Stimulated activated CD4-positive, alpha-beta T cell treated with anti-CD3 and anti-CD28 coated beads, Interleukin-15, amount 100 ng/mL, for 48 hours (primary cell): Measurements from ENCODE around the gene GPR84.

ENCODE experiments used
- DNase-seq, 2 donors: peaks; one replicate each; pipeline ENCODE4 v3.0.0-alpha.2; 2020; ENCODE audit warnings: low read depth in 2 of 2

GPR84 gene

DNA sequence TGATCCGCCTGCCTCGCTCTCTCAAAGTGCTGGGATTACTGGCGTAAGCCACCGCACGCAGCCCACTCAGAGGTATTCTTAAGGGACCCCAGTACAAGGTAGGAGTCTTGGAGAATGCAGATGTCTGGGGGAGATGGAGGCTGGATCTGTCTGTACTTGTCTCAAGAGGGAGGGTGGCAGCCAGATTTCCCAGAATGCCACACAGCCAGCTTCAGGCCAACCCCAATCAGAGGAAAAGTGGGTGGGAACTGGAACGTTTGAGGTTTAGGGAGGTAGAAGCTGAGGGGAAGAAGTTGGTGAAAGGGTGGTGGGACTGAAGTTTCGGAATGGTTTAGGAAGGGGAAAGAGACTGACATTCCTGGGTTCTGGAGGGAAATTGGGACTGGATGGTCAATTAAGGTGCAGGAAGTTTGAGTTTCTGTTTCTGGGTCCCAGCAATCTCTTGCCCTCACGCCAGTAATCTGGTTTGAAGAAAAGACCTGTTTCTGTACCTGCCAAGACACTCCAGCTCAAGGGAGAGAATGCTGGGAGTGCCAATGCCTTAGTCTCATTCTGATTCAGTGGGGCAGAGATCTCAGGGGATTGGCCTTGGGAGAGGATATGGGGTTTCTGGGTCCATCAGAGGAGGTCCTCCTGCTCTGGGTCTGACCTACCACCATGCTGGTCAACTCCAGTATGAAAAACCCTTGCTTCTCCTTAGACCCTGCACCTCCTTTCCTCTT, 28.4 kb upstream of the GPR84 start:
- no peak for DNase-seq

DNA sequence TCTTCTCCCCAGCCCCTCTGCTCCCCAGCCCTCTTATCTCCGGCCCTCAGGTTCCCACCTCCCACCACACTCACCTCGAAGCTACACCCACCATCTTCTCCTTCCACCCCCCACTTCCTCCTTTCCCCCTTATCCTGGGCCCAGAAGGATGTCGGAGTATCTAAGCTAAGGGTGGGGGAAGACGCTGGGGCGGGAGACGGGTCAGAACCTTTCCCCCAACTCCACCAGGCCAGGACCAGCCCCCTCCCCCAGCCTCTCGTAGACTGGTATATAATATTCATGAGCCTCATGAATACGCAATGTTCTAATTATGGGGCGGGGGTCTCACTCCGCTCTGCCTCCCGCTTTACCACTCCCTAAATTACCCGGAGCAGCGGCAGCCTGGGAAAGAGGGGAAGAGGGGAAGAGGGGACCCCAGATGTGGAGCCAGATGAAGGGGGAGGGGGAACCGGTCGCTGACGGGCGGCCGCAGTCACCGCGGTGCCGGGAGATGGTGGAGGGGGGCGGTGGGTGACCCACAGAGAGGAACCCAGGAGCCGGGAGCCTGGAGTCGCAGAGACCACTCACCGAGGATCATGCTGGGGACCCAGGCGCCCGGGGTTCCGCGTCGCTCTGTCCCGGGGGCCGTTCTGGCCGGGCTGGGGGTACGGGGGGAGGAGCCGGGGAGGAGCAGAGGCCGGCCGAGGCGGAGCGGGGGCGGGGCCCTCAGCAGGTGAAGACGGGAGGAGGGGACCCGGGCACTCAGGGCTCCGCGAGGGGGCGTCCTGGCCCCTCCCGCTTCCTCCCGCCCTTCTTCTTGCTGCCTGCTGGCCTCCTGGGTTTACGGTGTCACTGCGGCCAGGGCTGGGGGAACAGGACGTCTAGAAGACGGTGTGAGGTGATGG, 26.6 kb upstream of the GPR84 start:
- DNase-seq: peak; percentile 39 to 66

DNA sequence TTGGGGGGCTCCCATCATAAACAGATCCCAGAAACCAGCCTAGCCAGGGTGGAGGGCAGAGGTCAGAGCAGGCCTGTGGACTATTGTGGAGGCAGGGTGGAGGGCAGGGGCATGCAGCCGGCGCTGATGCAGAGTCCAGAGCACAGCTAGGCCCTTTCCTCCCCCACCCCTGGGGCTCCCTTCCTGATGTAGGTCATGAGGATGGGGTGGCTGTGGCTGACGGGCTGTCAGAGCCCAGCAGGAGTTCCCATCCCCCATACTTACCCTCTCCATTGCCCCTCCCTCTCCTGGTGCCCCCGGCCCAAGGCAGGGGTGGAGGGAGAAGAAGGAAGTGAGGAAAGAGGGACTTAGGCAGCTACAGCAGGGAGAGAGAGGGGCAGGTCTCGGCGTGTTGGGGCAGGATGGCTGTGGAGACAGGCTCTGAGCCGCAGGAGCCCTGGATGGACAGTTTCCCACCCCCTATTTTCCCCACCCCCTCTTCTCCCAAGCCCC, 25.9 kb upstream of the GPR84 start:
- DNase-seq: no peak

DNA sequence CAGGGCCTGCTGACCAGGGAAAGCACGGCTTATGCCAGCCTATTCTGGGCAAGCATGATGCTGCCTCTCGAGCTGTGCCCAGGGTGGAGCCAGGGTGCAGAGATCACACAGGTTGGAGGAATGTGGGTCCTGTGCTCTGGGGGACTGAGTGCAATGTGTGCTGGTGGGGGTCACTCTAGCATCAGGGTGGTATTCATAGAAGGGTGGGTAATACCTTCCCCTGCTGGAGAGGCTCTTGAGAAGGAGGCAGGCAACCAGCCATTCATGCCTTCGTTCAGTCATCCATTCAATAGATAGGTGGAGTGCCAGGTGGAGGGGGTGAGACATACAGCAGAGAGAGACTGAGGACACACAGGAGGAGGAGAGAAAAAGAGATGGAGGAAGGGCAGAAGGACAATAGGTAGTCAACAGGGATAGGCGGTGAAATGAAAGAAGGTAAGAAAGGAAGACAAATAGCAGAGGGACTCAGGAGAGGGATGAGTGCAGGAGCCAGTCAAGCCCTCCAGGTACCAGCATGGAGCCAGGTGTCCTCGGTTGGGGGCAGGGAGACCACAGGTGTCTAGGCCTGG, 25.4 kb upstream of the GPR84 start:
- no peak for DNase-seq

DNA sequence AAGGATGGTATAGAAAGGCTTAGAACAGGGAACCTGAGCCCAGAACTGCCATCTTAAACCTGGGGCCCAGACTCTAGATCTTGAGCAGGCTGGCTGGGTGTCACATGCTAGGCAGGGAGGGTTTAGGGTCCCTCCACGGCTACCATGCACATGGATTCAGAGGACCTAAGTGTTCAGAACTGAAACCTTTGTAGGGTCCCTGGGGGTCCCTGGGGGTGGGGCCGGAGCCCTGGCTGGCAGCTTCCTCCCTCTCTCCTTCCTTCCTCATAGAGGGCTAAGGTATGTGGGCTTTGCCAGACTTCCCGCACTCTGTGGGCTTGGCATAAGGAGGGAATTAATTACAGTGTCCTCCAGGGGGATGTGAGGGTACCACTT, 24.8 kb upstream of the GPR84 start:
- DNase-seq: no peak

DNA sequence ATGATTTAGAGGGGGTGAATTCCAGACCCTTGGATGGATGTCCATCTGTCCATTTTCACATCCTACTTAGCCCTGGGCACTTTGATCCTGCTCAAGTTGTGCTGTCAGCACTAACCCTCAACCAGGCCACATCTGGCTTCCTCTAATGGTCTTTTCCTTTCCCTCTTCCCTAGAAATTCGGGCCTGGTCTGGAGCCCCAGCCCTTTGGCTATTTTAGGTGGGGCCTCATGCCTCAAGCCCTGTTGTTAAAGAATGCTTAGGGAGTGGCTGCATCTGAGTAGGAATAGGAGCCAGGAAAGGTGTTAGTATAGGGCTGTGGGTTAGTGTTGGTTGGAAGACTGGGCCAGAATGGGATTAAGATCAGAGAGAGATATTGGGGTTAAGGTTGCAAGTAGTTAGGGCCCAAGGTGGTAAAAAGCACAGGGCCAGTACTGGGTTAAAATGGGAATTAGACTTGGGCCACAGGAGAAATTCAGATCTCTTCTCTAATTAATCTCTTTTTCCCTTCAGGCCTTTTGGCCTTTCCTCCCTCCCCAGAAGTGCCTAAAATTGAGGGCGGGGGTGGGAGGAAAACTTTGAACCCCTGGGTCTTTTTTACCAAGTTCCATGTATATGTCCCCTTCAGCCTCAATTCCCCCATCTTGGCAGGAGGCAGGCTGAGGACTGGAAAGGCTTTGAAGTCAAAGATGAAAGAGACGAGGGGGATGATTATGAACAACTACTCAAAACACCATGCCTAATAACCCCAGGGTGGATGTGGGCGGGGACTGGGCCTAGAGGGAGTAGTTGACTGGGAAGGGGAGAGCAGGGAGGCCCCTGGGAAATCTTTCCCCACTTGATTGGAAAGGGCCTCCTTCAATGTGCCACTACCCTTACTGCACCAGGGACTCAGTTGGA, 24.2 kb upstream of the GPR84 start:
- DNase-seq: no peak

DNA sequence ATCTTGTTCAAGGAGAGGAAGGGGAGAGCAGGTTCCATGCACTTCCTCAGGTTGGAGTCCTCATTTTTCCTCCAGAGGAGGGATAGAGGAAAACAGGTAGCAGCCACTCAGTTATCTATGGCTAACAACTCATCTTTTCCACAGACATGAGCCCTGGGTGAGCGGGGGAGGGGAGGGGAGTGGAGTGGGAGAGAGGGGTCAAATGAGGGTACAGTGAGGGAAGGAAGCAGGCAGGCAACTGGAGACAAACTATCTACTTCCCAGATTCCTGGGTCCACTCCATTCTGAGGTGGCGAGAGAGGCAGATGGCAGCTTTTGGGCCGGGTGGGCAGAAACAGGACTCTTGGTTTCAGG, 22.8 kb upstream of the GPR84 start:
- no peak for DNase-seq

DNA sequence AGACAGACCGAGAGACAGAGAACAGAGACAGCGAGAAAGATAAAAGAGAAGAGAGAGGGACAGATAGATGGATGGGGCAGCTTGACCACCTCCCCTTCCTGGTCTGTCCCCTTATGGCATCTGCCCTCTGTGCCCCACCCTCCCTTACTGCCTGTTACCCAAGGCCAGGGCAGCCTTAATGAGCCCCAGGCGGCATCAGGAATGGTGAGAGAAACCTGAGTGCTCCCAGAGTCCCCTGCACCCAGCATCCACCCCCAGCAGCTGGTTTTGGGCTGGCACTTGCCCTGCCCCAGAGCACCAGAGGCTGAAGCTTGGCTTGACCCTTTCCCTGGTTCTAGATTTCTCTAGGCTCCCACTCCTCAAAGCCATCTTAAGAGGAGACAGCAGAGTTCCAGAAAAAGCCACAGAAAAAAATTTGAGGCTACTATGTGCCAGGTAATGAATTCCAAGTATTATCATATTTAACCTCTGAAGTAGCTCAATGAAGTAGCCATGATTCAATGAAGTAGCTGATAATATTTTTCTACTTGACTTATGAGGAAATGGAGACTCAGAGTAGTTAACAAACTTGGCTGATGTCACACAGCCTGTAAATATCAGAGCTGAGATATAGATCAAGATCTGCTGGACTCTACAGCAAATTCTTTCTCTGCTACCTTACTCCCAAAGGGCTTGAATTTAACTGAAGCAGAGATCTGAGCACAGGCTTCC, 22.3 kb upstream of the GPR84 start:
- no peak for DNase-seq

DNA sequence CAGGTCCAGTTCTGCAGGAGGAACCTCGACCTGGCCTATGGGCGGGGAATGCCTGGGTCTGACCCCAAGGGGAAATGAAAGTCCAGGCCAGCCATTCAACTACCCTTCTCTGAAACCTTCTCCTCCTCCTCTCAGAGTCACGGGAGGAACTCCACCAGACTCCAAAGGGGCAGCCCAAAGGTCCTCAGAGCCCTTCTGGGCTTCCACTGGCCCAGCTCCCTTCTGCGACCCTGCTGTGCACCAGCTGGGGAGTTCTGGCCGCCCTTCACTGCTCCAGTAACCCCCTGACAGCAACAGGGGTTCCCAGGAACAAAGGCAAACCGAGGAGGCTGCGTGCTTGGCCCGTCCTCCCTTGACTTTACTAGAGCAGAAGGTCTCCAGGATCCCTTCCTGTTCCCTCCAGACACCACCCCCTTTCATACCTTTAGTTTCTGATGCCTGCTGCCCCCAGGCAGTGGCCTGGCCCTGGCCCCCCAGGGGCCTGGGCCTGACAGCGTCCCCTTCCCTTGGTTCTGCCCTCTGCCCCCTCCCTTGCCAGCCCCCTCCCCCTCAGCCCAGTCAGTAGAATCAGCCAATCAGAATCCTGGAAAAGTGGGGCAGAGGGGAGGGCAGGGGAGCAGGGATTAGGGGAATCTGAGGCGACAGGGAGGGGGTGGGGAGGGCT, 21.1 kb upstream of the GPR84 start:
- DNase-seq: no peak

DNA sequence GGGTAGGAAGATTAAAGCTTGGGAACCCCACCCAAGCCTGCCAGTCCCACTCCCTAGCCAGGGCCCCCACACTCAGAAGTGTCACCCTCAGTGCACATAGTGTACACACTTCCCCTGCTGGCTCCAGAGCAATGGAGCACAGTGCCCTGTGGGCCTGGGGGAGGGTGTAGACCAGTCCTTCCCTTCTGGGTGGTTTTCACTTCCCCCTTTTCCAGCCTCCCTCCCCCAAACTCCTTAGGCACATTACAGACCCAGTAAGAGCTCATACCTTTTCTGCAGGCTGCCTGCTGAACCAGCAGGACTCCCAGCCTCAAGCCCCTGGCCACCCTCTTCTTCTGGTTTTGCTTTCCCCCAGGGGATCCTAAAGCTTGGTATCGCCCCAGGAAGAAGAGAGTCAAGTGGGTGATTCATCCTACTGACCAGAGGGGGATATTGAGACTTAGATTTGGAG, 20.3 kb upstream of the GPR84 start, which contains the start of gene ZNF385A:
TSS of gene ZNF385A (minus strand) at position 143 of the 451 bp plus-strand sequence. CDS start 219 bp downstream, outside the sequence.
- no peak for DNase-seq

DNA sequence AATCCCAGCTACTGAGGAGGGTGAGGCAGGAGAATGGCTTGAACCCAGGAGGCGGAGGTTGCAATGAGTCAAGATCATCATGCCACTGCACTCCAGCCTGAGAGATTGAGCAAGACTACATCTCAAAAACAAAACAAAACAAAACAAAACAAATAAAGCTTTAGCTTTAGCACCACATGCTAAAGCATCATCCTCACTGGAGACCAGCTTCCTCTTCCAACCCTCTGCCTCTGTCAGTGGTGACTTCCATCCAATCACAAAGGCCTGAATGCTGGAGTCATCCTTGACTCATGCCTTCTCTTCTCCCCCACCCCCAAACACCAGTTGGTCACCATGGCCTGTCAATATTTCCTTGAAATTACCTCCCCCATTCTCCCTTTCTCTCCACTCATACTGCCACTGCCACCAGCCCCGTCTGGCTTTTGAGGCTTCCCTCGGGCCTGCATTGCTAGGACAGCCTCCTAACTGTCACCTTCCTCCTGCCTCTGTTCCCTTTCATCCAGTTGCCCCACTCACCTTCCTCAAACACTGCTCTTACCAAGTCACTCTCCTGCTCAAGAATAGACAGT, 18.8 kb upstream of the GPR84 start:
- DNase-seq: peak in 1 of 2 donors; percentile 30

DNA sequence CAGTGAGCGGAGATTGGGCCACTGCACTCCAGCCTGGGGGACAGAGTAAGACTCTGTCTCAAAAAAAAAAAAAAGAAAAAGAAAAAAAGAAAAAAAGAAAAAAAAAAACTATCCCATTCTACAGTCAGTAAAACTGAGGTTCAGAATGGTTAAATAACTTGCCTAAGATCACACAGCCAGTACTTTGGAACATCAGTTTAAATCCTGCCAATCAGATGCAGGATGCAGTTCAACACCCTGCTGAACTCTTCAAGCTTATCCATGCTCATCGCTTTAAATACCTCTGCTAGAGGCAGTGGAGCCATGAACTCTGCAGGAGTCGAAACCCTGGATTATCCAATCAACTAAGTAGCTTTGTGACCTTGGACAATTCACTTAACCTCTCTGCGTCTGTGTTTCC, 16.9 kb upstream of the GPR84 start:
- no peak for DNase-seq

DNA sequence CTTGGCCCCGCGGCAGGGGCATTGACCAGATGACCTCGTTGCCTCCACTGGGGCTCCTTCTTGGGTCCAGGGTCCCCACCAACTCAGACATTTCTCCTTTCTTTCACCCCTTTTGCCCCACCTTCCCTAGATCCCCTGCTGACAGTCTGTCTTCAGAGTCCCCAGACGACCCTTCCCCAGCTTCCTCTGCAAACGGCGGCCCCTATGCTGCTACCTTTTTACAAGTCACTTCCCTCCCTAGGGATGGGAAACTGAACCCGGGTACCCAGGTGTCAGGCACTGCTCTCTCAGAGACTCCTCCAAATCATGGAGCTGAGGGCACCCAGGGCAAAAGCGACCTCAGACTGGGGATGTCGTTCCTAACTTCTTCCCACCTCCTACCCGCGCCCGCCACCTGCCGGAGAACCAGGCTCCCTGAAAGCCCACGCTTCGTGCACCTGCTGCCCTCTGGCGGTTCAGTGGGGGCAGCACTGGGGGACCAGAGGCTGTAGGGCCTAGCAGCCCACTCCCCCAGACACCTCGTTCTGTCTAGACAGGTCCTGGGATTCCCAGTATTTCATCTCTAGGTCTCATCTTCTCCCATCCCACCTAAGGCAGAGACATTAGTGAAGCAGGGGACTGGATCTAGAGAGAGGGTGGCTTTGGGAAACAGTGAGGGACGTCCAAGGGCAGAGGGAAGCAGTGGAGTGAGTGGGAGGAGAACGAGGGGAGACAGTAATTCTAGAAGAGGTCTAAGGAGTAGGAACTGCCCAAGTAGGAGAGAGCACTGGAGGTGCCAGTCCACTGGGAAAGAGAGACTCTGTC, 15.3 kb upstream of the GPR84 start:
- DNase-seq: peak; percentile 81 to 90

DNA sequence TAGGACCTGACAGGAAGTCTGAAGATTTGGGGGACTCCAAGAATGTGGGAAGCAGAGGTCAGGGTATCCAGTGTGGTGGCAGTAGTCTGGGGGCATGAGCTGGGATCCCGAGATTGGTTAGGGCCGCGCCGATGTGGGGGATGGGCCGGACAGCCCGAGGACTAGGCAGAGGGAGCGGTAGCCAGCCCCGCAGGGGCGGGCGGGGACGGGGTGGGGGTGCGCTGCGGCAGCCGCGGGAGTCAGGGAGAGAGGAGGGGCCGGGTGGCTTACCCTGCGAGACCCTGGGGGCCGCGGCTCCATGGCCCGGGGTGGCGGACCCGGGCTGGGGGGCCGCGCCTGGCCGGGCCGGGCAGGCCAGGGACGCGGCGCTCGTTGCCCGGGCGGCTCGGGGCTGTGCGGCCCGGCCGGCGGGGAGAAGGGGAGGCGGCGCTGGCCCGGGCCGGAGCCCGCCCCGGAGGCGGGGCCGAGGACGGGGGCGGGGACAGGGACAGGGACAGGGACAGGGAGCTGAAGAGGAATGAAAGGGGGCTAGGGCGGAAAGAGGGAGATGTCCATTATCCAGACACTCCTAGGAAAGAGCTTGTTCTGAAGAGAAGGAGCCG, 14.6 kb upstream of the GPR84 start:
- no peak for DNase-seq

DNA sequence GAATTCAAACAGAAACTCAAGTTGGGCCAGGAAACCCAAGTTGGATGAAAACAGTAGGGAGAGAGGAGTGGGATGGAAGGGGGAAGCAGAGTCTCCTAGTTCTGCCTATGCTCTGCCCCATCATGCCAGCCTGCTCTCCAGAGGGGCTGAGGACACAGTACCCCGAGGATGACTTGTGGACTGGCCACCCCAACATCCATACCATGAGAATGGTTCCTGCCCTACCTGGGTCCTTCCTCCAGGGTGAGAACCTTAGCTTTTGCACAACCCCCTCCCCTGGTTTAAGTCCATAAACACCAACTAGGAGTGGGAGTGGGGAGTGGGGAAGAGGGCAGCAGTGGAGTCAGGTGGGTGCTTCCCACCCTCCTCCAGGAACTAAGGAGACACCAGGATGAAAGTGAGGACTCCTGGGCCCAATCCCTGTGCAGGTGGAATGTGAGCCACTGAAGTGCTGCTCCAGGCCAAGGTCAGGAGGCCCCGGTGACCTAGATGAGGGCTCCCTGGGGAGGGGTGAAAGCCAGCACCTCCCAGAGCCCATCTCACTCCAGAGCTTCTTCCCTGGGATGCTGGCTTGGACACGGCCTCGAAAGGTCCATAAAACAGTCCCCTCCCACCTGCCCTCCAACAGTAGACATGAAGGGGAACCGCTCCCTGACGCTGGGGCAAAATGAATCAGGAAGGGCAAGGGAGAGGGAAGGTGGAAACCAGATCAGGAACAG, 13.7 kb upstream of the GPR84 start:
- DNase-seq: no peak

DNA sequence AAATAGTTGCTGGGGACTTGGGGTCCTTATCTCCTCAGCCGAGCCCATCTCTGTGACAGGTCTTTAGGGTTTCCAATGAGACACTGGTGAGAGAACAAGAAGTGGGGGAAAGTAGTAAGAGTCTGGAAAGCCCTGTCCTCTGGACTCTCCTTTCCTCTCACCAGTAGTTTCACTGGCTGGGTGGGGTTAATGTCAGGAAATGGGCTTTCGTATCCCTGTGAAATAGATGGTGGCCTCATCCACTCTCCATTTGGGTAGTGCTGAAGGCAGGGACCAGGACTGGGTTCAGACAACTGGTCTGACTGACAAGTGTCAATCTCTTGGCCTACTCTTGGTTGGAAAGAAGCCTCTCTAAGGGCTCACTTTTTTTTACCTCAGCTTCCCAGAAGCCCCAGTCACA, 12.7 kb upstream of the GPR84 start:
- no peak for DNase-seq

DNA sequence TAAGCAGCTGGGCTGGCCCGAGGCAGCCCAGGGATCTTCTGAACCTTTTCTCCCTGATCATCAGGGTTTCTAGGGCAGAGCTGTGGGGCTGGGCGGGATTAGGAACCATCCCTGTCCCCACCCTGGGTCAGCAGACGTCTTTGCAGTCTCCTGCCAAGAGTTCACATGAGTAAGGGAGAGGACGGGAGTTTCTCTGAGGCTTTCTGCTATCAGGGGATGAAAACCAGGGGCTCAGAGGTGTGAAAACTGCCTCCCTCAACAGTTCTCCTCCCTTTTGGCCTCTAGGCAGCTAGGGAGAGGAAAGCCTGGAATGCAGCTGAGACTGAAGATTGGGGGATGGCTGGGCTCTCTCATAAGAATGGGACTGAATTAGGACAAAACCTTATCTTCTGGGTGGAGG, 12.3 kb upstream of the GPR84 start:
- DNase-seq: no peak

DNA sequence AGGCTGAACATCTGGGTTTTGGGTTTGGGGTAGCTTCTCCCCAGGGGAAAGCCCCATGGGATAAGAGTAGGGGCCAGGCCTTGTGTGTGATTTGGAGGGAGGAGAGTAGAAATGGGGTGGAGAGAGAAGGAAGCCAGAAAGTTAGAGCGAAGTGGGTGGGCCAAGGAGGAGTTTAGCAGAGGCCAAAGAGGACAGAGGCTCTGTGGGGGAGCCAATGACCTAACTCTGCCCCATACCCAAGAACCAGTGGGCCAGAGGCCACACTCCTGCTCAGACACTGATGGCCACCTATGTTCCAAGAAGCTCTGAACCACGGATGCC, 10.9 kb upstream of the GPR84 start:
- DNase-seq: no peak
